NB4 (cell line): ENCODE measurements around the gene TMEM126B.

ENCODE experiments used
- CTCF ChIP-seq: IDR thresholded peaks from one replicate; pipeline ENCODE4 v1.5.1; 2012; ENCODE audit warnings: low read depth, low read length
- MAX ChIP-seq: IDR thresholded peaks from 2 replicates; pipeline ENCODE4 v1.6.1; 2011; ENCODE audit warnings: low read depth, low read length
- MYC ChIP-seq: IDR thresholded peaks from 2 replicates; pipeline ENCODE4 v1.6.1; 2011; ENCODE audit warnings: low read depth, low read length
- POLR2A ChIP-seq: IDR thresholded peaks from 2 replicates; pipeline ENCODE4 v1.6.1; 2011; ENCODE audit warnings: mild to moderate bottlenecking; ENCODE audit not compliant: insufficient read length; ENCODE audit errors: extremely low read depth

DNA sequence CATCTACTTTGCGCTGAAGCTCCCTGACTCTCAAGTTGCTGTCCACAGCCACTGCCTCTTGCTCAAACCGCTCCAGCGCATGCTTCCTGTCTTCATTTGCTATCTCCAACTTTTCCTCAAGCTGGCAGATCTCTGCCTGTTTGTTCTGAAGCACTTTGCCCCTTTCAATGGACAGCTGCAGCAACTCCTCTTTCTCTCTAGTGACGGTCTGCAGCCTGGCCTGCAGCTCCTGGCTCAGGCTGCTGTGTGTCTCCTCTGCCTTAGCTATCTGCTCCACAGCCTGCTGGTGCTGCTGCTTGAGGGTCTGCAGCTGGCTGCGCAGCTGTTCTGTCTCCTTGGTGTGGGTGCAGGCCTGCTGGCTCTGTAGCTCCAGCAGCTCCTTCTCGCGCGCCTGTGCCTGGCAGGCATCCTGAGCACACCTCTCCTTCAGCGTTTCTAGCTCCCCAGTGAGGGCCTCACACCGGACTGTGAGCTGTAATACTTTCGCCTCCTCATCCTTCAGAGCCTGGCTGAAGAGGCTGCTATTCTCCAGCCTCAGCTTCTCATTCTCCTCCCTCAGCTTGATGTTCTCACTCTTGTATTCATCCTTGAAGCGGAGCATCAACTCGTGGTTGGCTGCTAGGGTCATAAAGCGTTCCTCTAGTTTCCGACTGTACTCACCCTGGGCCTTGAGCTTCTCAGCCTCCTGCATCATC lies 56.9 kb downstream of the TMEM126B start:
- TF ChIP-seq CTCF = no peak
- no peak for TF ChIP-seq MYC
- no peak for TF ChIP-seq POLR2A
- no peak for TF ChIP-seq MAX
